Activated CD4-positive, CD25-positive, alpha-beta regulatory T cell treated with anti-CD3 and anti-CD28 coated beads, Interleukin-2, amount 50 U/mL, for 72 hours (primary cell): ENCODE results near the gene HSPA1B.
A peak's percentile ranks its signal among the peaks of the same experiment; 100 is the strongest.
"Not testable (repeated sequence)": the region's sequence is repeated elsewhere in the genome, so short reads cannot be mapped to it uniquely, and the experiment has no call there.

Experiments
- DNase-seq: peaks from one replicate; pipeline ENCODE4 v3.0.0; 2021

The HSPA1B gene

GRCh38 chr6:31827286-31828079 lies at the start of gene HSPA1B:
Gene HSPA1B (plus strand): TSS chr6:31827738. CDS start chr6:31827951, 213 bp downstream.
- peak; percentile 84 for DNase-seq

DNA sequence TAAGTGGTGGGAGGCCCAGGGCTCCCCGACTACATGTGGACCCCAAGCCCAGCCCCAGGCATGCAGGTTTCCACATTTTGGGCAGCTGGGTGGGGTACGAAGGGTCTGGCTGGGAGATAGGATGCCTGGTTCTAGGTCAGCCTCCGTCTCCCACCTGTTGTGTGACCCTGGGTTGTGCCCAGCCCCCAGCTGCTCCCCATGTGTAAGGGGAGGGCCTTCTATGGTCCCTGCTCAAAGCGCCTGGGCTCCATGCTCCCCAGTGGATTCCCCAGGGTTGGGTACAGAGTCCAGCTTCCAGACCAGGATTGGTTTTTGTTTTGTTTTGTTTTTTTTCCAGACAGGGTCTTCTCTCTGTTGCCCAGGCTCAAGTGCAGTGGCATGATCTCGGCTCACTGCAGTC lies 49.3 kb upstream of the HSPA1B start:
- no peak for DNase-seq

DNA sequence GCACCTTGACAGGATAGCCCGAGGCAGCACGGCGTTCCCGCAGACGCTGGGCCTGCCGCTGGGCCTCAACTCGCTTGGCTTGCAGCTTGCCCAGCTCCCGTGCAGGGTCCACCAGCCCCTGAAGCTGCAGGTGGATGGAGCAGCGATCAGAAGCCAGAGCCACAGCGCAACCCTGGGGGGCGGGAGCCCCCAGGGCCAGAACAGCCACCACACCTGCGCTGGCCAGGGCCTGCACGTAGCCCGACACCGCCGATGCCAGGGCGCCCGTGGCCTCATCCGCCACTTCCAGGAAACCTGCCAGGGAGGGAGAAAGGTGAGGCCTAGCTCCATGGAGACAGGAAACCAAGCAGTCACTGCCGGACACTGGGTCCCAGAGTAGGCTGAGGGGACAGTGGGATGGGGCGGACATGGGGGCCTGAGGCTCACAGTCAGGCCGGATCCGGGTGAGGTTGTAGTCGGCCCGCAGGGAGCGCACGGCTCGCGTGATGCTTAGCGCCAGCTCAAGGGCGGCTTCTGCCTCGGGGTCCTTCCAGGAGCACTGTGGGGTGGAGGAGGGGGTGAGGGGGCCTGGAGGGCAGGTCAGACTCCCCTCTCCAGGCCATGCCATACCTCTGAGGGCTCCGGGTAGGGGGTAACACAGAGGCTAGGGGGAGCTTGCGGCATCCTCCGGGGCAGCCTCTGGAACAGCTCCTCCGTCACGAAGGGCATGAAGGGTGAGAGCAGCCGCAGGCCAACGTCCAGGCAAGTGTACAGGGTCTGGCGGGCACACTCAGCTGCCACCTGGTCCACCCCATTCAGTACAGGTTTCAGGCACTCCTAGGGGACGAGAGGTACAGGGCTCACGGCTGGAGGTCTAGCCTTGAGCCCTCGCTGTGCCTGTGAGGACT lies 48.3 kb upstream of the HSPA1B start:
- no peak for DNase-seq

- no peak for DNase-seq
Measured at GRCh38 chr6:31779908-31780307, 47.6 kb upstream of the HSPA1B start.

- DNase-seq, result no peak
Measured at GRCh38 chr6:31780507-31781243, 46.9 kb upstream of the HSPA1B start.

DNA sequence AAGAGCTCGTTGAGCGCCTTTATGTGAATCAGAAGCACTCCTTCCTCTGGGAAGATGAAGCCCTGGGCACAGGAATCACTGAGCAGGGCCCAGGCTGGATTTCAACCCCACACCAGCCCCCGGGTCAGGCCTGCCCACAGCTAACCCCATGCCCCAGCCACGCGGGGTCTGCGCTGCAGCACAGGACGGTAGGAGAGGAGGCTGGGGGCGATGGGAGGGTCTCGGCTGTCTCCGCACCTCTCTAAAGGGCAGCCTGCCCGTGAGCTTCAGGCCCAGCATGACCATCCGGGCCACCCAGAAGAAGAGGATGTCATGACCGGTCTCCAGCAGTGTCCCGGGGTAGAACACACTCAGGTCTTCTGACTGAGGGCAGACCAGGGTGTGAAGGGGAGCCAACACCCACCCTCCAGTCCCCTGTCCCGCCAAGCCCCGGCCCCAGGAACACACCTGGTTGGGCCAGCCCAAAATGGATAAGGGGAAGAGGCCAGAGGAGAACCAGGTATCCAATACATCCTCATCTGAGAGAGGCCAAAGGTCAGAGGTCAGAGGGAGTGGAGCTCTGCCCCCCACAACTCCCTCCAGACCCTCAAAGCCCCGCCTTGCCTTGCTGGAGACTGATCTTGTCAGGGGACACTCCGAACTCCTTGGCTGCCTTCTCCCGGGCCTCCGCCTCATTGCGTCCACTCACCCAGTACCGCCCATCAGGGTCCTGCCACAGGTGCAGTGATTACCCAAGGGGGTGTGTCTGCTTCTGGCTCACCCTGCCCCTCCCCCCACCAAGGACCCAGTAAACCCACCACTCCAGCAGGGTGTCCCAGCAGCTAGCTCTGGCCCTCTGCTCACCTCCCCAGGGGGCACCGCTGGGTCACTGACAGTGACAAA lies 46.1 kb upstream of the HSPA1B start:
- DNase-seq, result no peak

- DNase-seq, result no peak
Measured at GRCh38 chr6:31782126-31782855, 45.2 kb upstream of the HSPA1B start.

DNA sequence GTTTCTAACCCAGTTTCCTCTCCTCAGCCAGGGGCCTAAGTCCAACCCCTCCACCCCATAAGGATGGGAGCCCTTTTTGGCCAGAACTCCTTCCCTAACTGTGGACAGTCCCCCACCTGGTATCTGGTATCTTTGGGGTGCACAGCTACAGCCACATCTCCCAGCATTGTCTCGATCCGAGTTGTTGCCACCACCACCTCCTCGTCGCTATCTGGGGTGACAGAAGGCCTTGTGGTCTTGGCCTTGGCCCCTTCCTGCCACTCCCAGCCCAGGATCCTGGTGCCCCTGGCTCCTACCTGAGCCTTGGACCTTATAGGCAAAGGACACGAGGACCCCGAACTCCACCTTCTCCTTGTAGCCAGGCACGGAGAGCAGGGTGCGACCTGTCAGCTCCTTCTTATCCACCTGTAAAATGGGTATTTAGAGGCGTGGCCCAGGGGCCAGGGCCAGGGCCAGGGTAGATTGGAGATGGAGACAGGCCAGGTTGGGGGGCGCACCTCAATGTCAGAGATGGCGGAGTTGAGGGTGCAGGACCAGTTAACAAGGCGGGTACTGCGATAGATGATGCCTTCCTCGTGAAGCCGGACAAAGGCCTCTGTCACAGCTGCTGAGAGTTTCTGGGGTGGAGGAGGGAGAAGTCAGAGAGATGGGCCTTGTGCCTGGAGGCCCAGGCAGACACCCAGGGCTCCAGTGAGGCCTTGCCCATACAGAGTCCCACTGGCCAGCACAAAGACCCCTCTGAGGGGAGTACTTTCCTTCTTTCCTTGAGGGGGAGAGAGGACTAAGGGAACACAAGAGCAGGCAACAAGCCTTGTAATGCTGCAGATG lies 43.2 kb upstream of the HSPA1B start:
- DNase-seq, result no peak

DNA sequence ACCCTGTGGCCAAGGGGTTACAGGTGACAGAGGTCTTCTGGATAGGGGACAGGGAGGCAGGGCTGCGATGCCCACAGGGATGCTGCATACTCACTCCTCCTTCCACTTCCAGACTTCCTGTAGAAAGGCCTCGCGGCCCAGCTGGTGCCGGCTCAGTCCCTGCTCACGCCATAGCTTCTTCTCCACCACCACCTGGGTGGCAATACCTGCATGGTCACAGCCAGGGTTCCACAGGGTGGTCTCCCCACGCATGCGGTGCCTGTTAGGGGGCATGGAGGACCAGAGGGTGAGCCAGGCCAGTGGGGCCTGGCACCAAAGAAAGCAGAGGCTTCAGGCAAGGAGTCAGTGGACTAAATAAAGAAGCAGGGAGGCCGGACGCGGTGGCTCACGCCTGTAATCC lies 42.1 kb upstream of the HSPA1B start:
- no peak for DNase-seq

DNA sequence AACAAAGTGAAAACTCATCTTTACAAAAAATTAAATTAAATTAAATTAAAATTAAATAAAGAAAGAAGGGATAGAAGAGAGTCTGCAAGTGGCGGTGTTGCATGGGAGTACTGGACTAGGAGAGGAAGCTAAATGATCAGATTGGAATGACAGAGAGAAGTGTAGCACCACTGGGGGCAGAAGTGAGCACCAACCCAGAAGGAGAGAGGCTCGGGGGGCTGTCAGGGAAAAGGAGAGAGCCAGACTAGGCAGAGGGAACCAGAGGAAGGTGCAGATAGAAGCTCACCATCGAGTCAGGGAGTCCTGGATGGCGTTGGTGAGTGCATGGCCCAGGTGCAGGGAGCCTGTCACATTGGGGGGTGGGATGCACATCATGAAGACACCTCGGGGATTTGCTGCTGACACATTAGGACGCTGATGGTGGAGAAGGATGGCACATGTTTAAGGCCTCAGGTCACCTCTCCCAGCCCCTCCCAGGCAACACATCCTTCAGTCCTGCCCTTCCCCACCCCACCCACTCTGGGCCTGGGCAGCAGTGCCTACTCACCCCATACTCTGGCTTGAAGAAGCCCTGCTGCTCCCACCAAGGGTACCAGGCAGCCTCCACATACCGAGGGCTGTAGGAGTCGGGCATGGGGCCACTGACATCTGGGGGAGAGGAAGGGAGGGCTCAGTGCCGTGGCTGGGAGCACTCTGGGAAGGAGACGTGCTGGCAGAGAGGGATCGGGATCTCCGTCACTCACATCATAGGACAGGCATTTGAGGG lies 36.0 kb upstream of the HSPA1B start:
- DNase-seq, result no peak

DNA sequence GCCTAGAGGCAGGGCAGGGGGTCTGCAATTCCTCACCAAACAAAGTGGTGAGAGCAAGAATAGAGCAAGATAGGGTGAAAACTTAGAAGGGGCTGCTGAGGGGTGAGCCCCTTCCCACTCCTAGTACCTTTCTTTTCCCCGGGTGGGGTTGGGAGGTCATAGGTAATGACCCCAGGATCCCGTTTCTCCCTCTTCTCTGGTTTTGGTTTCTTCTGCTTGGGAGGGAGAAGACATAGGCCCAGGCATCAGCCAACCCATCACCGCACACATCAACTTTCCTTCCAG lies 35.5 kb upstream of the HSPA1B start:
- no peak for DNase-seq

- no peak for DNase-seq
Measured at GRCh38 chr6:31792761-31793171, 34.8 kb upstream of the HSPA1B start.

GRCh38 chr6:31793927-31794245 lies 33.7 kb upstream of the HSPA1B start:
- not testable (repeated sequence) for DNase-seq

GRCh38 chr6:31794294-31794865 lies 33.2 kb upstream of the HSPA1B start:
- DNase-seq, result no peak

DNA sequence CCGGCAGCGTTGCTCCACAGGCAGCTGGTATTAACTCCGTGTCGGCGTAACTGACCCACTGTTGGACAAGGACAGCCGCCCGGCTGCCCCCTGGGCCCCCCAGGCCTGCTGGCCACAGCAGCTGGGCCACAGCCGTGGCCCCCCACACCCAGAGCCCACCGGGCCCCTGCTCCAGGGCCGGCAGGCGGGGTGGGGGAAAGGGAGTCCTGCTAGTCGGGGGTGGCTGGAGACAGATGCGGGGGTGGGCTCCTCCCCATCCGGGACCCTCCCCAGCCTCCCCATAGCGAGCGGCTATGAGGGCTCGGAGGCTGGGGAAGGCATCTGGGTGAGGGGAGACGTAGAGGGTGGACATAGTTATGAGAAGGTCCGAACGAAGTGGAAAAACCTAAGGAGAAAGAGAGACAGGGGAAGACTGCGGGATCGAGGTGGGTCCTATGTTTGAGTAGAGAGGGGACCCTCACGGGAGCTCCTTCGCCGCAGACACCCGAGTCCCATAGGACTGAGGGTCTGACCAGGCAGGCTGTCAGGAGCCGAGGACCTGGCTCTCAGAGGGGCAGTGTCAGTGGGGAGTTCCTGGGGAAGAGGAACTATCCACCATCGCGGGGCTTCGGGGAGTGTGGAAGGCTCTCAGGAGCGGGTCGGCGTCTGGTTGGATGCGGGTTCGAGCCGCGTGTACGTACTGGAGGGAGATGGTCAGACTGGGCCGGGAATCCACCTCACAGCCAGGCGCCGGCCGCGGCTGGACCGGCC lies 32.5 kb upstream of the HSPA1B start:
- DNase-seq, result no peak

DNA sequence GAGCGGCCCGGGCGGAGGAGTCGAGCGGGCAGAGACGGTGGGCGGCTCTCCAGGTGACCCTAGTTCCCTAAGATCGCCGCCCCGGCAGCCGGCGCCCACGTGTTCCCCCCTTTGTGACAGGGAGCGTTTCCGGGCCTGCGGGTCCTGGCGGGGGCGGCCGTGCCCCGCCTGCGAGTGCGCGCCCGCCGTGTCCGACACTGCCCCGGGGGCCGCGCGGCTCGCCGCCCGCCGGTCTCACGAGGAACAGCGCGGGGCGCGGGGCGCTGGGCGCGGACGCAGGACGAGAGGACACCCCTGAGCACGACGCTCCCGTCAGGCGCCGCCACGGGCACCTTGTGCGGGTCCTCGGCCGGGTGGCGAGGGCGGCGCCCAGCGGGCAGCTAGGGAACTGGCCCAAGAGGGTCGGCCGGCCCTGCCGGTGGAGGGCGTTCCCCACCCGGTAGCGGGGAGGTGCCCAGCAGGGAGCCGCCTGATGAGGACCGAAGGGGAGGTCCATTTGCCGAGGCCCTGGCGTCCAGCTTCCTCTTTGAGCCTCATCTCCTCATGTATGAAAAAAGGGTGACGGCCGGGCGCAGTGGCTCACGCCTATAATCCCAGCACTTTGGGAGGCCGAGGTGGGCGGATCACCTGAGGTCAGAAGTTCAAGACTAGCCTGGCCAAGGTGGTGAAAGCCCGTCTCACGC lies 31.8 kb upstream of the HSPA1B start, which contains the start of gene VARS1:
VARS1 (minus strand) TSS at position 137 of the 683 bp plus-strand sequence. CDS start 535 bp downstream, outside the sequence.
- peak; percentile 89 for DNase-seq

- DNase-seq, result no peak
Measured at GRCh38 chr6:31796993-31797385, 30.5 kb upstream of the HSPA1B start.

DNA sequence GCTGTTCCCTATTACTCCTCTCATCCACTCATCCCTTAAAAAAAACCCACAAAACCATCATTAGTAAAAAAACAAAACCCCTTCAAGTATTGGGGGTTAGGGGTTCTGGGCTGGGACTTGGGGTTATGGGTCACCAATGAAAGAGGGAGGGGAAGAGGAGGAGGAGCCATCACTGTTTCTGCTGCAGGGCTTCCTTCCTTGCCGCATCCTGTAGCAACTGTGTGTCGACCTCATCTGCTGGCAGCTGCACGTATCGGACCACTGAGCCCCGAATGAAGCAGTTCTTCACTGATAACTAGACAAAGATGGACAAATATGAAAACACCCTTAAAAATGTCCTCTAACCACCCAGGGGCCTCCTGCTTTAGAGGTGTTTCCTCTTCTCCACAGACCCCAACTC lies 29.9 kb upstream of the HSPA1B start:
- DNase-seq, result no peak
